ENCODE measurements around the gene NRL. TPM values are rescaled to one million over a fixed set of nuclear protein-coding genes. Genes with fewer than 3 reads are reported as not detected.
A peak's percentile ranks its signal among the peaks of the same experiment; 100 is the strongest.

Gene NRL
- polyA plus RNA-seq, 3 donors, result 1.1 to 1.5 (median 1.3) TPM

GRCh38 chr14:24092110-24092504 is 22.6 kb downstream of the NRL start:
- Mint-ChIP-seq H3K9me3 (peaks cover 0 to 3% (median 0%) of the 10 kb centered on the region in 7 donors), H3K4me1 (peaks cover 45% of the 10 kb centered on the region), H3K4me3 (no peak overlapping the region), H3K36me3 (peaks cover 7 to 8% of the 10 kb centered on the region in 2 donors), H3K27ac (peak overlapping the region in 4 of 7 donors; percentile 79 to 95 (median 87)), H3K27me3 (ENCODE audit: low read depth in 3 of 3) (peaks cover 0 to 2% (median 0%) of the 10 kb centered on the region in 3 donors)
- H2AFZ ChIP-seq (ENCODE audit: insufficient read depth, low read depth, low read length, poor library complexity, severe bottlenecking), result peak overlapping the region; percentile 17
- H3K4me1 ChIP-seq (ENCODE audit: control insufficient read depth in 1 of 2, insufficient read depth in 2 of 2, low read length in 2 of 2), result peaks cover 36 to 48% of the 10 kb centered on the region in 2 donors
- peaks cover 0 to 4% of the 10 kb centered on the region in 2 donors for H3K36me3 ChIP-seq (replicated peaks in 1 of 2; ENCODE audit: control insufficient read depth in 1 of 2, insufficient read depth in 2 of 2, low read length in 2 of 2)
- no peak overlapping the region for H3K4me2 ChIP-seq (replicated peaks; ENCODE audit: extremely low read depth, low read length, poor library complexity, severe bottlenecking)
- no peak for TF ChIP-seq CTCF (IDR thresholded peaks at IDR 0.05)
- no peak overlapping the region for H3K4me3 ChIP-seq (replicated peaks in 1 of 3; ENCODE audit: low read depth in 2 of 3, low read length in 3 of 3)
- H3K27me3 ChIP-seq (ENCODE audit: control insufficient read depth in 2 of 2, insufficient read depth in 2 of 2, low read length in 2 of 2), result no peaks in the 10 kb centered on the region
- peaks cover 8% of the 10 kb centered on the region for H4K20me1 ChIP-seq (ENCODE audit: insufficient read depth, low read length)
- intact Hi-C loops (cut with micrococcal nuclease), result no loop called here
- H3K9ac ChIP-seq (ENCODE audit: insufficient read depth, low read length, poor library complexity, severe bottlenecking), result no peak overlapping the region
- H3K79me2 ChIP-seq (ENCODE audit: insufficient read depth, low read length), result peaks cover 30% of the 10 kb centered on the region
- peak overlapping the region in 1 of 2 donors; percentile 92 for H3K27ac ChIP-seq (ENCODE audit: low read depth in 1 of 2, low read length in 2 of 2)
- H3K9me3 ChIP-seq (replicated peaks in 1 of 2; ENCODE audit: control insufficient read depth in 1 of 2, insufficient read depth in 1 of 2, low read length in 2 of 2), result no peaks in the 10 kb centered on the region
- no peak for DNase-seq

- peaks cover 30% of the 10 kb centered on the region for H3K4me1 Mint-ChIP-seq
- Histone ChIP-seq H3K27me3 (ENCODE audit: control insufficient read depth in 2 of 2, insufficient read depth in 2 of 2, low read length in 2 of 2) (no peaks in the 10 kb centered on the region), H3K27ac (ENCODE audit: low read depth in 1 of 2, low read length in 2 of 2) (no peak overlapping the region), H4K20me1 (ENCODE audit: insufficient read depth, low read length) (no peaks in the 10 kb centered on the region), H3K4me1 (ENCODE audit: control insufficient read depth in 1 of 2, insufficient read depth in 2 of 2, low read length in 2 of 2) (peaks cover 25 to 36% of the 10 kb centered on the region in 2 donors), H2AFZ (ENCODE audit: insufficient read depth, low read depth, low read length, poor library complexity, severe bottlenecking) (no peak overlapping the region), H3K9ac (ENCODE audit: insufficient read depth, low read length, poor library complexity, severe bottlenecking) (no peak overlapping the region), H3K9me3 (replicated peaks in 1 of 2; ENCODE audit: control insufficient read depth in 1 of 2, insufficient read depth in 1 of 2, low read length in 2 of 2) (no peaks in the 10 kb centered on the region), H3K4me2 (replicated peaks; ENCODE audit: extremely low read depth, low read length, poor library complexity, severe bottlenecking) (no peak overlapping the region), H3K4me3 (replicated peaks in 1 of 3; ENCODE audit: low read depth in 2 of 3, low read length in 3 of 3) (no peak overlapping the region), H3K79me2 (ENCODE audit: insufficient read depth, low read length) (peaks cover 8% of the 10 kb centered on the region), H3K36me3 (replicated peaks in 1 of 2; ENCODE audit: control insufficient read depth in 1 of 2, insufficient read depth in 2 of 2, low read length in 2 of 2) (no peaks in the 10 kb centered on the region)
- WGBS (ENCODE audit: insufficient coverage), result 100% methylated on average over 3 of the region's 6 CpGs
- no peak for DNase-seq
- H3K36me3 Mint-ChIP-seq, result no peaks in the 10 kb centered on the region
- no peak overlapping the region for H3K4me3 Mint-ChIP-seq
- H3K27ac Mint-ChIP-seq, result no peak overlapping the region
- H3K27me3 Mint-ChIP-seq (ENCODE audit: low read depth in 3 of 3), result peaks cover 0 to 2% (median 0%) of the 10 kb centered on the region in 3 donors
- intact Hi-C loops (cut with micrococcal nuclease), result loop anchor here in 1 of 2 donors (2.0 kb wide), 2 partner anchors 31 to 75 kb away; no protein-coding TSS in a partner anchor
- H3K9me3 Mint-ChIP-seq, result peaks cover 0 to 3% (median 0%) of the 10 kb centered on the region in 7 donors
- TF ChIP-seq CTCF (IDR thresholded peaks at IDR 0.05), result no peak
These were observed 24.9 kb downstream of the NRL start for GRCh38 chr14:24089890-24090289.

Data from CD14-positive monocyte (primary cell).